Spleen (tissue), 11 donors: Measurements from ENCODE around the gene NDUFB7. TPM values are rescaled to one million over a fixed set of nuclear protein-coding genes. Genes with fewer than 3 reads are reported as not detected.

Experiments
- DNase-seq: peaks from one replicate; pipeline ENCODE4 v3.0.0-alpha.2; 2020
- H3K27ac ChIP-seq, 8 donors: fragments of 200-600 bp; sonication (generic) in 7 of 8; 1 replicate in 4 of 8; 2 replicates in 4 of 8; pipeline versions ENCODE4 v1.5.0 to v1.8.0; 2016 to 2021; ENCODE audit warnings: inconsistent platforms in 4 of 8, mild to moderate bottlenecking in 4 of 8, moderate library complexity in 1 of 8
- H3K27me3 ChIP-seq, 7 donors: fragments of 200-600 bp; sonication (generic) in 6 of 7; replicated peaks in 1 of 7; 1 replicate in 4 of 7; 2 replicates in 3 of 7; pipeline versions ENCODE4 v1.5.0 to v1.8.0; 2016 to 2021; ENCODE audit warnings: inconsistent platforms in 3 of 7, mild to moderate bottlenecking in 1 of 7
- H3K36me3 ChIP-seq, 6 donors: fragments of 200-600 bp; sonication (generic) in 5 of 6; 1 replicate in 4 of 6; 2 replicates in 2 of 6; pipeline versions ENCODE4 v1.5.0 to v1.8.0; 2016 to 2021; ENCODE audit warnings: inconsistent platforms in 2 of 6
- H3K4me1 ChIP-seq, 6 donors: fragments of 200-600 bp; sonication (generic) in 5 of 6; 1 replicate in 3 of 6; 2 replicates in 3 of 6; pipeline versions ENCODE4 v1.5.0 to v1.8.0; 2016 to 2021; ENCODE audit warnings: inconsistent platforms in 3 of 6
- H3K4me3 ChIP-seq, 8 donors: fragments of 200-600 bp; sonication (generic) in 7 of 8; 1 replicate in 4 of 8; 2 replicates in 4 of 8; pipeline versions ENCODE4 v1.5.0 to v1.8.0; 2016 to 2021; ENCODE audit warnings: inconsistent platforms in 4 of 8, mild to moderate bottlenecking in 4 of 8, moderate library complexity in 2 of 8
- H3K9me3 ChIP-seq, 8 donors: fragments of 200-600 bp; sonication (generic) in 7 of 8; 1 replicate in 4 of 8; 2 replicates in 4 of 8; pipeline versions ENCODE4 v1.5.0 to v1.8.0; 2016 to 2021; ENCODE audit warnings: inconsistent platforms in 4 of 8
- POLR2A ChIP-seq, 3 donors: fragments of 450-650 bp; IDR thresholded peaks; one replicate each; pipeline ENCODE4 v1.5.1; 2017; ENCODE audit warnings: antibody characterized with exemption in 3 of 3, mild to moderate bottlenecking in 1 of 3
- POLR2AphosphoS5 ChIP-seq, 3 donors: sonication (generic); formaldehyde crosslinking; IDR thresholded peaks; one replicate each; pipeline ENCODE4 v1.5.1; 2017; ENCODE audit warnings: antibody characterized with exemption in 3 of 3
- WGBS, 5 donors: extraction: QIAGEN DNeasy Blood & Tissue Kit in 3 of 5; methylation state at CpG; one replicate each; pipeline versions ENCODE4 v1.1.5 to v1.1.7; 2013 to 2018; 5-methylcytosine and 5-hydroxymethylcytosine counted together
- intact Hi-C: fragments of 100-400 bp; cut with DNase I; formaldehyde crosslinking; loops from one replicate; pipeline ENCODE4 v1.15.0; 2023; ENCODE audit warnings: low total_unique reads
- polyA plus RNA-seq, 3 donors: library from polyadenylated mRNA; stranded (reverse); fragments of 200-250 nt; gene quantifications; one replicate each; pipeline ENCODE4 v1.2.1, GENCODE V29; 2013
- total RNA-seq, 7 donors: library from RNA; depleted of rRNA in 3 of 7; stranded (reverse); fragments of >200 nt in 3 of 7; fragmentation: NEBNext Ultra II Directional in 4 of 7; extraction: Animal tissue kit (Norgen Biotek cat#: 25700) in 4 of 7; gene quantifications; one replicate each; pipeline versions ENCODE4 v1.1.0 to v1.2.1, GENCODE V29; 2016 to 2021
- TF ChIP-seq, protein P1 (sequence below), 11 experiments: fragments of 200-600 bp in 7 of 11; fragments of 450-650 bp in 4 of 11; sonication (generic) in 4 of 11; IDR thresholded peaks in 8 of 11; conservative IDR thresholded peaks in 3 of 11; 1 replicate in 7 of 11; 2 replicates in 4 of 11; pipeline versions ENCODE4 v1.4.0 to v1.8.0; 2016 to 2021; ENCODE audit warnings: antibody characterized with exemption in 11 of 11, inconsistent platforms in 4 of 11, mild to moderate bottlenecking in 1 of 11
- donor health status: healthy with polysubstance abuse.
- donor health status: DM: no; HTN: no; CAD: no; lungs with moderate emphysema.
- donor health status: DM: no; HTN: no; CAD: no.
- donor health status: Bipolar disorder and iron deficiency.
- donor health status: healthy.
- donor health status: DM: no; HTN: no; CAD: no.
- donor health status: DM: yes; HTN: yes; CAD: no.

NDUFB7 gene
- total and polyA plus RNA-seq, 10 donors, result 77.2 to 374 (median 152) TPM

DNA sequence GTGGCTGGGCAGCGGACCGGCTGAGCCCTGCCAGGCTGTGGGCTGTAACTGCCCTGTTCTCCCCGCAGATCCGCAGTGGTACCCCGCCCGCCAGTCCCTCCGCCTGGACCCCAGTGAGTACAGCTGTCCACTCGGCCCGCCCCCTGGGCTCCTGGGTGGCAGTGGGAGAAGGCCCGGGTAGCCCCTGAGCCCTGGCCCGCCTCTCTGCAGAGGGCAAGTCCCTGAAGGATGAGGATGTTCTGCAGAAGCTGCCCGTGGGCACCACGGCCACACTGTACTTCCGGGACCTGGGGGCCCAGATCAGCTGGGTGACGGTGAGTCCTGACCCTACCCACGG lies 8.3 kb downstream of the NDUFB7 start:
- TF ChIP-seq, protein P1, sequence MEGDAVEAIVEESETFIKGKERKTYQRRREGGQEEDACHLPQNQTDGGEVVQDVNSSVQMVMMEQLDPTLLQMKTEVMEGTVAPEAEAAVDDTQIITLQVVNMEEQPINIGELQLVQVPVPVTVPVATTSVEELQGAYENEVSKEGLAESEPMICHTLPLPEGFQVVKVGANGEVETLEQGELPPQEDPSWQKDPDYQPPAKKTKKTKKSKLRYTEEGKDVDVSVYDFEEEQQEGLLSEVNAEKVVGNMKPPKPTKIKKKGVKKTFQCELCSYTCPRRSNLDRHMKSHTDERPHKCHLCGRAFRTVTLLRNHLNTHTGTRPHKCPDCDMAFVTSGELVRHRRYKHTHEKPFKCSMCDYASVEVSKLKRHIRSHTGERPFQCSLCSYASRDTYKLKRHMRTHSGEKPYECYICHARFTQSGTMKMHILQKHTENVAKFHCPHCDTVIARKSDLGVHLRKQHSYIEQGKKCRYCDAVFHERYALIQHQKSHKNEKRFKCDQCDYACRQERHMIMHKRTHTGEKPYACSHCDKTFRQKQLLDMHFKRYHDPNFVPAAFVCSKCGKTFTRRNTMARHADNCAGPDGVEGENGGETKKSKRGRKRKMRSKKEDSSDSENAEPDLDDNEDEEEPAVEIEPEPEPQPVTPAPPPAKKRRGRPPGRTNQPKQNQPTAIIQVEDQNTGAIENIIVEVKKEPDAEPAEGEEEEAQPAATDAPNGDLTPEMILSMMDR (IDR thresholded peaks at IDR 0.05 in 8 of 11, conservative IDR thresholded peaks at IDR 0.05 in 3 of 11), result no peak
- TF ChIP-seq POLR2A (IDR thresholded peaks at IDR 0.05) (no peak), POLR2AphosphoS5 (IDR thresholded peaks at IDR 0.05) (no peak)

DNA sequence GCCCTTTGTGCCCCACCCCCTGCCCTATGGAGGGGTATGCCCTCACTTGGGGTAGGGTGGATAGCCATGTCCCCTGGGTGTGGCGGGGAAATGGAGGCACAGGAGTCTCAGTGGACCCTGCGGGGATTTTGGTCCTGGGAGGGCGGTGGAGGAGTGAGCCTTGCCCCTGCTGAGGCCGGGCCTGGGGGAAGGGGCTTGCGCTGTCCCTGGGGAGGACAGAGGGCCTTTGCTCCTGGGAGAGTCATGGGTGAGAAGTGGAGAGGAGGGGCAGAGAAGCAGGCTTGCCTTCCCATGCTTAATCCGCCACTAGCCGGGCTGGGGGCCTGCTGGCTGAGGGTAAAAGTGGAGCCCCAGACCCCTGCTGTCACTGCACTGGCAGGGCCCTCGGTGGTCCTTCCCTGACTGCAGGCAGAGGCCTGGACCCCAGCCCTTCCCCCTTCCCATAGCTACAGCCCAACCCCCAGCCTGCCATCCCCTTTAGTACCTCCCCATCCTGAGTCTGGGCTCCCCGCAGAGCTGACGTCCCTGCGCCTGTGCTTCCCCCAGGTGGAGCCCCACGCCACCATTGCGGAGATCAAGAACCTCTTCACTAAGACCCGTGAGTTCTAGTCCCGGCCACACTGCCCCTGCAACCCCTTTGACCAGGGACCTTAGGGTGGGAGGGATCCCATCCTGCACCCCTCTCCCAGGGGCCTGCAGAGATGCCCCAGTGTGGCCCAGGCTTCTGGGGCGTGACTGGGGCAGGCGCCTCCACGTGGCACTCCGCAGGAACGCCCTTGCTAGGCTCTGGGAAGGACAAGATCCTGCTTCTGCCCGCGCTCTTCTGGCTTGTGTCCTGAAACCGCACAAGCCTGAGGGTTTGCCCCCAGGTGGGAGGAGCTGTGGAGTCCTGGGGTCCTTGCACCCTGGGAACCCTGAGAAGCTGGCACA lies 8.9 kb downstream of the NDUFB7 start:
- Histone ChIP-seq H3K36me3 (peaks cover 0 to 70% (median 32%) of the 10 kb centered on the region in 6 donors), H3K4me3 (no peak overlapping the region)

More for the DNA sequence above, 8.3 kb downstream of the NDUFB7 start:
- Histone ChIP-seq H3K36me3 (peaks cover 0 to 73% (median 32%) of the 10 kb centered on the region in 6 donors), H3K9me3 (no peaks in the 10 kb centered on the region), H3K27ac (no peak overlapping the region), H3K27me3 (no peaks in the 10 kb centered on the region), H3K4me3 (no peak overlapping the region), H3K4me1 (peaks cover 4 to 71% (median 41%) of the 10 kb centered on the region in 6 donors)
- WGBS, 5 donors, result 84 to 99% (median 93%) methylated on average over 5 to 16 of the region's 16 CpGs
- no peak for DNase-seq
- intact Hi-C loops, result no loop called here

DNA sequence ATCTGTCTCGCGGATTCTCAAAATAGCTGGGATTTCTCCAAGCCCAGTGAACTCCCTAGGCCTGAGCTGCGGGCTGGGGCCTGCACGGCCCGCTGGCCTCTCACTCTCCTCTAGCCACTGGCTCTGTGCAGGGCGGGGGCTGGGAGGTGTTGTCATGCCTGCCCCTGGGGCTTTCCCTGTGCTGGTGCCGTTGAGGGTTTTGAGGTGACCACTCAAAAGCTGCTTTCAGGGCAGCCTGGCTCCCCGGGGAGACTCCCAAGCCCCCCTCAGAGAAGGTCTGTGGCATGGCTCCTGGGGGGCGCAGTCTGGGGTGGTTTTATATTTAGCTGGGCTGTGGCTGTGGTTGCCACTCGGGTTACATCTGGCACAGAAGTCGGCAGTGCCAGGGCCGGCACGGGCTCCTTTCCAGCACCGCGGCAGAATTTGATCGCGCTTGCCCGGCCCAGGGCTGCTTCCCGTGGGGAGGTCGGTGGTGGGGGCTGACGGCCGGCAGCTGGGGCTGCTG lies 10.0 kb downstream of the NDUFB7 start:
- Histone ChIP-seq H3K27ac (peak overlapping the region in 7 of 8 donors; percentile 13 to 64 (median 50)), H3K36me3 (peaks cover 0 to 59% (median 27%) of the 10 kb centered on the region in 6 donors), H3K4me1 (peaks cover 7 to 71% (median 40%) of the 10 kb centered on the region in 6 donors), H3K9me3 (no peaks in the 10 kb centered on the region), H3K4me3 (no peak overlapping the region), H3K27me3 (no peaks in the 10 kb centered on the region)
- DNase-seq, result no peak
- intact Hi-C loops, result no loop called here
- no peak for TF ChIP-seq POLR2A (IDR thresholded peaks at IDR 0.05)
- TF ChIP-seq POLR2AphosphoS5 (IDR thresholded peaks at IDR 0.05), result peak in 1 of 3 donors; percentile 12
- TF ChIP-seq, protein P1 (IDR thresholded peaks at IDR 0.05 in 8 of 11, conservative IDR thresholded peaks at IDR 0.05 in 3 of 11), result no peak
- WGBS, 5 donors, result 37 to 69% (median 60%) methylated on average over 11 to 22 of the region's 22 CpGs

More for the DNA sequence above, 8.9 kb downstream of the NDUFB7 start:
- no peak for TF ChIP-seq POLR2A (IDR thresholded peaks at IDR 0.05)
- TF ChIP-seq, protein P1 (IDR thresholded peaks at IDR 0.05 in 8 of 11, conservative IDR thresholded peaks at IDR 0.05 in 3 of 11), result no peak
- TF ChIP-seq POLR2AphosphoS5 (IDR thresholded peaks at IDR 0.05), result no peak
- WGBS, 5 donors, result 86 to 93% (median 89%) methylated on average over 17 to 23 of the region's 23 CpGs
- H3K9me3 ChIP-seq, result no peaks in the 10 kb centered on the region
- no peak for DNase-seq
- intact Hi-C loops, result no loop called here
- peak overlapping the region in 6 of 8 donors; percentile 13 to 64 (median 56) for H3K27ac ChIP-seq
- H3K4me1 ChIP-seq, result peaks cover 4 to 71% (median 41%) of the 10 kb centered on the region in 6 donors
- no peaks in the 10 kb centered on the region for H3K27me3 ChIP-seq

DNA sequence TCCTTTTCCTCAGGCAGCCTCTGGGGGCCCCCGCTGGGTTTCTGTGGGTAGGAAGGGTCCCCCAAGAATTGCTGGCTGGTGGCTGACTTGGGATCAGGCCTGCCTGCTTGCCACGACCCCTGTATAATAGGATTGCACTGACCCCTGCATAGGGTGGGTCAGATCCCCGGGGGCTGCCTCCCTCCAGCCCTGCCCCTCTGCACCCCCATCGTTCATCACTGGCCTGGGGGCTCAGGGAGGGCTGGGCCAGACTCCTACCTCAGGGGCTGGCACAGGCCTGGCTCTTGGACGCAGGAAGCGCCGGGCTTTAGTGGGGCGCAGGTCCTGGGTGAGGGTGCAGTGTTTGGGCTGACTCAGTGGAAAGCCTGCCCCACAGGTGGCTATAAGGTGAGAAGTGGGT lies 10.6 kb downstream of the NDUFB7 start:
- peak overlapping the region in 5 of 8 donors; percentile 49 to 64 (median 63) for H3K27ac ChIP-seq

More for the DNA sequence above, 10.6 kb downstream of the NDUFB7 start:
- Histone ChIP-seq H3K4me1 (peaks cover 12 to 71% (median 44%) of the 10 kb centered on the region in 6 donors), H3K9me3 (no peaks in the 10 kb centered on the region), H3K27me3 (no peaks in the 10 kb centered on the region), H3K4me3 (no peak overlapping the region), H3K36me3 (peaks cover 0 to 53% (median 26%) of the 10 kb centered on the region in 6 donors)
- TF ChIP-seq POLR2AphosphoS5 (IDR thresholded peaks at IDR 0.05), result no peak
- no peak for TF ChIP-seq POLR2A (IDR thresholded peaks at IDR 0.05)
- TF ChIP-seq, protein P1 (IDR thresholded peaks at IDR 0.05 in 8 of 11, conservative IDR thresholded peaks at IDR 0.05 in 3 of 11), result no peak
- 82 to 91% (median 87%) methylated on average over 6 to 8 of the region's 8 CpGs for WGBS, 5 donors
- no peak for DNase-seq
- intact Hi-C loops, result no loop called here
